Stomach (tissue), 4 donors: ENCODE results near the gene CHN2.

Experiments used
- POLR2A ChIP-seq, 4 donors: fragments of 450-650 bp; IDR thresholded peaks; one replicate each; pipeline ENCODE4 v1.6.1; 2016; ENCODE audit warnings: antibody characterized with exemption in 4 of 4, control low read depth in 2 of 4, mild to moderate bottlenecking in 1 of 4, moderate library complexity in 1 of 4
- POLR2AphosphoS5 ChIP-seq, 3 donors: sonication (generic); formaldehyde crosslinking; IDR thresholded peaks; one replicate each; pipeline ENCODE4 v1.6.1; 2016; ENCODE audit warnings: antibody characterized with exemption in 3 of 3
- TF ChIP-seq, protein P1 (sequence below), 7 experiments: fragments of 450-650 bp in 4 of 7; fragments of 200-600 bp in 3 of 7; sonication (generic) in 3 of 7; IDR thresholded peaks; one replicate each; pipeline ENCODE4 v1.5.1; 2016 to 2019; ENCODE audit warnings: antibody characterized with exemption in 7 of 7, control low read depth in 2 of 7, mild to moderate bottlenecking in 1 of 7

- TF ChIP-seq, protein P1, sequence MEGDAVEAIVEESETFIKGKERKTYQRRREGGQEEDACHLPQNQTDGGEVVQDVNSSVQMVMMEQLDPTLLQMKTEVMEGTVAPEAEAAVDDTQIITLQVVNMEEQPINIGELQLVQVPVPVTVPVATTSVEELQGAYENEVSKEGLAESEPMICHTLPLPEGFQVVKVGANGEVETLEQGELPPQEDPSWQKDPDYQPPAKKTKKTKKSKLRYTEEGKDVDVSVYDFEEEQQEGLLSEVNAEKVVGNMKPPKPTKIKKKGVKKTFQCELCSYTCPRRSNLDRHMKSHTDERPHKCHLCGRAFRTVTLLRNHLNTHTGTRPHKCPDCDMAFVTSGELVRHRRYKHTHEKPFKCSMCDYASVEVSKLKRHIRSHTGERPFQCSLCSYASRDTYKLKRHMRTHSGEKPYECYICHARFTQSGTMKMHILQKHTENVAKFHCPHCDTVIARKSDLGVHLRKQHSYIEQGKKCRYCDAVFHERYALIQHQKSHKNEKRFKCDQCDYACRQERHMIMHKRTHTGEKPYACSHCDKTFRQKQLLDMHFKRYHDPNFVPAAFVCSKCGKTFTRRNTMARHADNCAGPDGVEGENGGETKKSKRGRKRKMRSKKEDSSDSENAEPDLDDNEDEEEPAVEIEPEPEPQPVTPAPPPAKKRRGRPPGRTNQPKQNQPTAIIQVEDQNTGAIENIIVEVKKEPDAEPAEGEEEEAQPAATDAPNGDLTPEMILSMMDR (IDR thresholded peaks at IDR 0.05): no peak
- no peak for TF ChIP-seq POLR2AphosphoS5 (IDR thresholded peaks at IDR 0.05)
- no peak for TF ChIP-seq POLR2A (IDR thresholded peaks at IDR 0.05)
Observed at GRCh38 chr7:29285444-29285793, 90.8 kb downstream of the CHN2 start.
